Vagina (tissue), 2 donors: ENCODE results near the gene MNDA. TPM values are rescaled to one million over a fixed set of nuclear protein-coding genes. Genes with fewer than 3 reads are reported as not detected.

Source experiments
- DNase-seq, 2 donors: peaks; one replicate each; pipeline ENCODE4 v3.0.0-alpha.2; 2017; ENCODE audit errors: extremely low spot score in 2 of 2
- H3K27ac ChIP-seq: fragments of 200-600 bp; sonication (generic); one replicate; pipeline ENCODE4 v1.5.1; 2019
- H3K27me3 ChIP-seq: fragments of 200-600 bp; sonication (generic); one replicate; pipeline ENCODE4 v1.5.1; 2019
- H3K36me3 ChIP-seq, 2 donors: fragments of 200-600 bp; sonication (generic); one replicate each; pipeline ENCODE4 v1.5.1; 2017 to 2019
- H3K4me1 ChIP-seq: fragments of 200-600 bp; sonication (generic); one replicate; pipeline ENCODE4 v1.5.1; 2019
- H3K4me3 ChIP-seq, 2 donors: fragments of 200-600 bp; sonication (generic); 1 replicate in 1 of 2; 2 replicates in 1 of 2; pipeline ENCODE4 v1.5.1; 2016 to 2019
- H3K9me3 ChIP-seq: fragments of 200-600 bp; sonication (generic); one replicate; pipeline ENCODE4 v1.5.1; 2019
- CTCF ChIP-seq, 3 experiments: fragments of 450-650 bp in 2 of 3; fragments of 200-600 bp in 1 of 3; sonication (generic) in 1 of 3; IDR thresholded peaks; one replicate each; pipeline ENCODE4 v1.5.1; 2017 to 2019; ENCODE audit warnings: antibody characterized with exemption in 3 of 3, mild to moderate bottlenecking in 2 of 3, moderate library complexity in 2 of 3
- POLR2A ChIP-seq, 2 donors: fragments of 450-650 bp; IDR thresholded peaks; one replicate each; pipeline ENCODE4 v1.6.1; 2017; ENCODE audit warnings: antibody characterized with exemption in 2 of 2, mild to moderate bottlenecking in 2 of 2, moderate library complexity in 2 of 2
- POLR2AphosphoS5 ChIP-seq, 2 donors: sonication (generic); formaldehyde crosslinking; IDR thresholded peaks; one replicate each; pipeline ENCODE4 v1.9.0; 2017; ENCODE audit warnings: antibody characterized with exemption in 2 of 2, mild to moderate bottlenecking in 2 of 2, low read depth in 1 of 2; ENCODE audit not compliant: insufficient read depth in 1 of 2
- intact Hi-C: fragments of 100-400 bp; cut with DNase I; formaldehyde crosslinking; loops from one replicate; pipeline ENCODE4 v1.15.1; 2023
- total RNA-seq: library from RNA; depleted of rRNA; stranded (reverse); fragments of >200 nt; gene quantifications from one replicate; pipeline ENCODE4 v1.2.3, GENCODE V29; 2016

MNDA gene
- total RNA-seq, 1 donor from 2014 or later: 3.2 TPM

- Histone ChIP-seq H3K27ac (no peak overlapping the region), H3K36me3 (no peaks in the 10 kb centered on the region), H3K4me3 (no peak overlapping the region), H3K4me1 (no peaks in the 10 kb centered on the region), H3K9me3 (no peaks in the 10 kb centered on the region), H3K27me3 (no peaks in the 10 kb centered on the region)
- TF ChIP-seq POLR2A (IDR thresholded peaks at IDR 0.05) (no peak), POLR2AphosphoS5 (IDR thresholded peaks at IDR 0.05; ENCODE audit: insufficient read depth in 1 of 2, low read depth in 1 of 2) (no peak), CTCF (IDR thresholded peaks at IDR 0.05) (no peak)
- intact Hi-C loops: no loop called here
- no peak for DNase-seq
These were observed 30.6 kb upstream of the MNDA start for GRCh38 chr1:158800526-158800925.

GRCh38 chr1:158801396-158801795 lies 29.8 kb upstream of the MNDA start:
- Histone ChIP-seq H3K27me3 (no peaks in the 10 kb centered on the region), H3K36me3 (no peaks in the 10 kb centered on the region), H3K4me1 (no peaks in the 10 kb centered on the region), H3K4me3 (no peak overlapping the region), H3K9me3 (no peaks in the 10 kb centered on the region), H3K27ac (no peak overlapping the region)
- no peak for DNase-seq
- intact Hi-C loops: no loop called here
- TF ChIP-seq CTCF (IDR thresholded peaks at IDR 0.05) (no peak), POLR2AphosphoS5 (IDR thresholded peaks at IDR 0.05; ENCODE audit: insufficient read depth in 1 of 2, low read depth in 1 of 2) (no peak), POLR2A (IDR thresholded peaks at IDR 0.05) (no peak)

- no peaks in the 10 kb centered on the region for H3K27me3 ChIP-seq
- no peak overlapping the region for H3K27ac ChIP-seq
- intact Hi-C loops: no loop called here
- TF ChIP-seq POLR2A (IDR thresholded peaks at IDR 0.05) (no peak), CTCF (IDR thresholded peaks at IDR 0.05) (no peak), POLR2AphosphoS5 (IDR thresholded peaks at IDR 0.05; ENCODE audit: insufficient read depth in 1 of 2, low read depth in 1 of 2) (no peak)
- H3K4me3 ChIP-seq: no peak overlapping the region
- DNase-seq: no peak
- H3K36me3 ChIP-seq: no peaks in the 10 kb centered on the region
- H3K9me3 ChIP-seq: no peaks in the 10 kb centered on the region
- no peaks in the 10 kb centered on the region for H3K4me1 ChIP-seq
These were observed 27.5 kb upstream of the MNDA start for GRCh38 chr1:158803678-158804077.

- Histone ChIP-seq H3K9me3 (no peaks in the 10 kb centered on the region), H3K27me3 (no peaks in the 10 kb centered on the region), H3K27ac (no peak overlapping the region), H3K36me3 (no peaks in the 10 kb centered on the region), H3K4me3 (no peak overlapping the region), H3K4me1 (no peaks in the 10 kb centered on the region)
- TF ChIP-seq POLR2A (IDR thresholded peaks at IDR 0.05) (no peak), CTCF (IDR thresholded peaks at IDR 0.05) (no peak), POLR2AphosphoS5 (IDR thresholded peaks at IDR 0.05; ENCODE audit: insufficient read depth in 1 of 2, low read depth in 1 of 2) (no peak)
- no peak for DNase-seq
- intact Hi-C loops: no loop called here
These were observed 24.1 kb upstream of the MNDA start for GRCh38 chr1:158806916-158807536.

- Histone ChIP-seq H3K4me3 (no peak overlapping the region), H3K4me1 (no peaks in the 10 kb centered on the region), H3K27ac (no peak overlapping the region), H3K36me3 (no peaks in the 10 kb centered on the region), H3K9me3 (no peaks in the 10 kb centered on the region), H3K27me3 (no peaks in the 10 kb centered on the region)
- TF ChIP-seq CTCF (IDR thresholded peaks at IDR 0.05) (no peak), POLR2A (IDR thresholded peaks at IDR 0.05) (no peak), POLR2AphosphoS5 (IDR thresholded peaks at IDR 0.05; ENCODE audit: insufficient read depth in 1 of 2, low read depth in 1 of 2) (no peak)
- no peak for DNase-seq
- intact Hi-C loops: no loop called here
These were observed 21.9 kb upstream of the MNDA start for GRCh38 chr1:158809256-158809655.
